ENCODE data around the gene RASEF.
A peak's percentile ranks its signal among the peaks of the same experiment; 100 is the strongest.
"Not testable (repeated sequence)": the region's sequence is repeated elsewhere in the genome, so short reads cannot be mapped to it uniquely, and the experiment has no call there.

Gene RASEF

DNA sequence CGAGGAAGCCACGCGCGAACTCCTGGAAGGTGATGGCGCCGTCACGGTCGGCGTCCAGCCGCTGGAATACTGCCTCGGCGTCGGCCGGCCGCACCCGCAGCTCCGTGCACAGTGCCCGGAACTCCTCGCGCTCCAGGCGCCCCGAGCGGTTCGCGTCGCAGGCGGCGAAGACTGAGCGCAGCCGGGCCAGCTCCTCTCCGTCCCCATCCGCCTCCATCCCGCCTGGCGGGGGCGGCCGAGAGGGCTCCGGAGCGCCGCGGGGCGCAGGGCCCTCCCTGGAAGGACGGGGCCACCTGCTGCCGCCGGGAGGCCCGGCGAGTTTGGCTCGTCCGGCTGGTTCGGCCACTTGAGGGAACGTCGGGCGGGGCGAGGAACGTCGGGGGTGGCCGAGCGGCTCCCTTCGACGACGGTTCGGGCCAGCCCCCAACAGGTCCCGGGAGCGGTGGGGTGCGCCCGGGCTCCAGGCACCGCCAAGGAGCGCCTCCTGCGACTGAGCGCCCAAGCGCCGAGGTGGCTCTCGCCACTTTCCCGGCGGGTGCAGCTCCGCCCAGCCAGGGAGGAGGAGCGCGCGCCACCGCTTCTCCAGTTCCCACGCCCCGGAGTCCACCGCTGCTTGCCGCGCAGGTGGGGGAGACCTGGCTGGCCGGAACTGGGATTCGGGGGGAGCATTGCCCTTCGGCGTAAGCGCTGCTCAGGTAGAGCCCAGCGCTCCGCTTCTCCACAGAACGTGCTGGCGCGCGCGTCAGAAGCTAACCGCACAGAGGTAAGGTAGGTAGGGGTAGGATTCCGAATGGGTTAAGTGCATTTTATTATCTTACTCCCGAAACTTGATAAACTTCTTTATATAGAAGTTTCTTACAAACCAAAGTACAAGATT is at the start of gene RASEF:
Gene RASEF, minus strand, starts transcription at position 492 of the 877 bp plus-strand sequence. Its CDS starts 275 bp downstream, at position 217.
- no peak for DNase-seq (ENCODE audit: low spot score)

GRCh38 chr9:83111169-83111568 is 48.2 kb upstream of the RASEF start:
- no peak for DNase-seq (ENCODE audit: low spot score)

GRCh38 chr9:83109296-83109695 is 46.4 kb upstream of the RASEF start:
- no peak for DNase-seq (ENCODE audit: low spot score)

DNA sequence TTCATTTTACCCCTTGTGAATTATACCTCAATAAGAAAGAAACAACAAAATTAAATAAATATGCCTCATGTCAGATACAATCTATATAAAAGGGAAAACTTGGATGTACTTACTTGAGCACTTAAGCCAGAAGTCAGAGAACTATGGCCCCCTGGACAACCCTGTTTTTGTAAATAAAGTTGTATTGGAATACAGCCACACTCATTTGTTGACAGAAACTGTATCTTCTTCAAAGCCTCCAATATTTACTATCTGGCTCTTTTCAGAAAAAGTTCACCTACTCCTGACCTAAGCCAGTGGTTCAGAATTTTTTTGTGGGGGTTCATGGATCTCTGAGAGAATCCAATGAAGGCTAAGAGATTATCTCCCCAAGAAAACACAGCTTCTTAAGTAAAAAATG is 45.3 kb upstream of the RASEF start:
- no peak for DNase-seq (ENCODE audit: low spot score)

GRCh38 chr9:83106772-83107171 is 43.8 kb upstream of the RASEF start:
- DNase-seq (ENCODE audit: low spot score) = no peak

DNA sequence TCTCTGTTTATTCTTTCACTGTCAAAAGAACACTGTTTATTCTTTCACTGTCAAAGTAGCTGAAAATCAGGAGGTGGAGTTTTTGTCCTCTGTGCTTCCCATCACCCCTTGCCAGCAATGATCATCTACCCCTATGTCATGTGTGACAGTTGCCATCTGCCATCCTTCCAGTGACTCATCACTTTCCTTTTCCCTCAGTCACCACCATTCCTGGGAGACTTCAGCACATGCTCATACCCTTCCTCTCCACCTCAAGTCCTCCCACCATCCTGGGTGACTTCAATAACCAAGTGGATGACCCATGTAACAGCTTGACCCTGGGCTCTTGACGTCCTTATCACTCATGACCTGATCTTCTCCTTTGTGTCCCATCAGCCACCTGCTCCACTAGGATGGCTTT is 43.3 kb upstream of the RASEF start:
- DNase-seq (ENCODE audit: low spot score) = peak; percentile 12

DNA sequence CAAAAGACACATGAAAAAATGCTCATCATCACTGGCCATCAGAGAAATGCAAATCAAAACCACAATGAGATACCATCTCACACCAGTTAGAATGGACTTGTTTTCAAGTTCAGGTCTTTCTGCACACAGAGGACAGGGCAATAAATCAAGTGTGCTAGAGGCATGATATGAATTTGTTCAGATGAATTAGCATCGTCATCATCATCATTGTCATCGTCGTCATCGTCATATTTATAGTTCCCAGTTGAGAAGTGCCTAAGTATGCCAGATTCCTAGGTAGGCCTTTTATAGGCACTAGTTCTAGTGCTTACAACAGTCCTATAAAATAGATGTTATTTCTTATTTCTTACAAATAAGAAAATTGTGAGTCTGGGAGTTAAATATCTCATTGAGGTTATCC is 34.7 kb upstream of the RASEF start:
- no peak for DNase-seq (ENCODE audit: low spot score)

DNA sequence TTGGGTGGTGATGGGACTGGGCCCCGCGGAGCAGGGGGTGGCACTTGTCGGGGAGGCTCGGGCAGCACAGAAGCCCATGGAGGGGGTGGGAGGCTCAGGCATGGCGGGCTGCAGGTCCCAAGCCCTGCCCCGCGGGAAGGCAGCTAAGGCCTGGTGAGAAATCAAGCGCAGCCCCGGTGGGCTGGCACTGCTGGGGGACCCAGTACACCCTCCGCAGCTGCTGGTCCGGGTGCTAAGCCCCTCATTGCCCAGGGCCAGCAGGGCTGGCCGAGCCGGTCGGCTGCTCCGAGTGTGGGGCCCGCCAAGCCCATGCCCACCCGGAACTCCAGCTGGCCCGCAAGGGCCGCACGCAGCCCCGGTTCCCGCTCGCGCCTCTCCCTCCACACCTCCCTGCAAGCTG is 30.4 kb upstream of the RASEF start:
- not testable (repeated sequence) for DNase-seq (ENCODE audit: low spot score)

DNA sequence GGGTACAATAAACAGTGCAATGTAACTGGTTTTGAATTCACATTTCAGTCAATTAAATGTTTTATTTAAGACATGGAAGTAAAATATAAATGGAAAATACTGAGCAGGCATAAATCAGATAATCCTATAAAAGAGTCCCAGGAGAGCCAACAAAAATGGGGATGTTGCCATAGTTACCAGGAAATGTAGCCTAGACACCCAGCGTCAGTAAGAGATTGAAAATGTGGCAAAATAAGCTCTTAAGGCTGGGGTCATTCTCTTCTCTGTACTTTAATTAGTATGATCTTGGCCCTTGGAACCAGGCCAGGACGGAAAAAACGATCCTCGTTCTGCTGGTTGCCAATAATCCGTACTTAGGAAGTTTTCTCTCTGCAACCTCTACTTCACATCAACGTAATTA is 18.9 kb upstream of the RASEF start:
- DNase-seq (ENCODE audit: low spot score) = no peak

DNA sequence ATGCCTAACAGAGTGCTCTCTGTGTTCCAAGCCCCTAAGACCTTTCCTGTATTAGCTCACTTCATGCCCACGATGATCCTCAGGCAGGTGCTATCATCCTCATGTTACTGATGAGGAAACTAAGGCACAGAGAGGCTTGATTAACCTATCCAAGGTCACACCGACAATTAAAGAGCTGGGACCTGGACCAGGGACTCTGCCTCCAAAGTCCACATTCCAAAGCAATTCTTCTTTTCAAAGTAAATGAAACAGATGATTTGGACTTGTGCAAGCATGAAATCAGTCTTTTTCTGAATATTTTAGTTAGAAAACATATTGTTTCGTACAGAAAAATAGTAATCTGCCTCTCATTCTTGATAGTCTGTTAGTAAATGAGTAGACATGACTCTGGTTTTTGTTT is 18.1 kb upstream of the RASEF start:
- no peak for DNase-seq (ENCODE audit: low spot score)

- not testable (repeated sequence) for DNase-seq (ENCODE audit: low spot score)
Measured at GRCh38 chr9:83075932-83076331, 13.0 kb upstream of the RASEF start.

DNA sequence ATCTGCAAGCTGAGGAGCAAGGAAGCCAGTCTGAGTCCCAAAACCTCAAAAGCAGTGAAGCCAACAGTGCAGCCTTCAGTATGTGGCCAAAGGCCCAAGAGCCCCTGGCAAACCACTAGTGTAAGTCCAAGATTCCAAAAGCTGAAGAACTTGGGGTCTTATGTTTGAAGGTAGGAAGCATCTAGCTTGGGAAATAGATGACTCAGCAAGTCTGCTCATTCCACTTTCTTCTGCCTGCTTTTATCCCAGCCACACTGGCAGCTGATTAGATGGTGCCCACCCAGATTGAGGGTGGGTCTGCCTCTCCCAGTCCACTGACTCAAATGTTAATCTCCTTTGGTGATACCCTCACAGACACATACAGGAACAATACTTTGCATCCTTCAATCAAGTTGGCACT is 9.6 kb upstream of the RASEF start:
- DNase-seq (ENCODE audit: low spot score) = not testable (repeated sequence)

DNA sequence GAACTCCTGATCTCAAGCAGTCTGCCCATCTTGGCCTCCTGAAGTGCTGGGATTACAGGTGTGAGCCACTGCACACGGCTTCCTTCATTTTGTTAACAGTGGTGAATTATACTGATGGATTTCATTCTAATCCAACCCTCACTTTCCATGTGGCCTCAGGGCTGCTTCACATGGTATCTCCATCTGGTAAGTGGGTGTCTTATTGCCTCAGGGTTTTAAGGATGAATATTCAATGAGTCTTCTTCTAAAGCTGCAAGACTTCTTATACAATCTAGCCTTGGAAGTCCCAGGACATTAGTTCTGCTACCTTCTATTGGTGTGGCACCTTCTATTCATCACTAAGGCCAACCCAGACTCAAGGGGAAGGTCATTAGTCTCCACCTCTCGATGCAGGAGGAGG is 8.7 kb upstream of the RASEF start:
- DNase-seq (ENCODE audit: low spot score) = no peak

DNA sequence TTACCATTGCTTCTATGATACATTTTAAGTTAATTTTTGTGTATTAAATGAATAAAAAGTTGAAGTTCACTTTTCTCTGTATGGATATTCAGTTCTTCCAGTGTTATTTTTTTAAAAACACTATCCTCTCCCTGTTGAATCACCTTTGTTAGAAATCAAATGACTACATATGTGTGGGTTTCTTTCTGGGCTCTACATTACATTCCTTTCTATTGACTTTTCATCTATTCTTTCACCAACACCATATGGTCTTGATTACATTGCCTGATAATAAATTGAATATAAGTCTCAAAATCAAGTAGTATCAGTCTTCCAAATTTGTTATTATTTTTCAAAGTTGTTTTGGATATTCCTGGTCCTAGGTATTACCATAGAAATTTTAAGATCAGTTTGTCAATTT is 7.3 kb upstream of the RASEF start:
- DNase-seq (ENCODE audit: low spot score) = no peak

- DNase-seq (ENCODE audit: low spot score) = no peak
Measured at GRCh38 chr9:83069651-83070050, 6.7 kb upstream of the RASEF start.

DNA sequence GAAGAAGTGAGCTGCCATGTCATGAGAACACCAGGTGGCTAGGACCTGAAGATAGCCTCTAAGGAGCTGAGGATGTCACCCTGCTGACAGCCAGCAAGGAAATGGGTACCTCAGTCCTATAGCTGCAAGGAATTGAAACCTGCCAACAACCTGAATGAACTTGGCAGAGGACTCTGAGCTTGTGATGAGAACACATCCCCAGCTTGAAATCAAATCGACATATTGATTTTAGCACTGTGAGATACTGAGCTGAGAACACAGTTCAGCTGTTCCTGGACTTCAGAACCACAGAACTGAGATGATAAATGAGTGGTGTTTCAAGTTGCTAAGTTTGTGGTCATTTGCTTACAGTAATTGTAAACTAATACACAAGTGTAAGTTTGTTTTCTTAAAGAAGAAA is 5.5 kb upstream of the RASEF start:
- DNase-seq (ENCODE audit: low spot score) = no peak

DNA sequence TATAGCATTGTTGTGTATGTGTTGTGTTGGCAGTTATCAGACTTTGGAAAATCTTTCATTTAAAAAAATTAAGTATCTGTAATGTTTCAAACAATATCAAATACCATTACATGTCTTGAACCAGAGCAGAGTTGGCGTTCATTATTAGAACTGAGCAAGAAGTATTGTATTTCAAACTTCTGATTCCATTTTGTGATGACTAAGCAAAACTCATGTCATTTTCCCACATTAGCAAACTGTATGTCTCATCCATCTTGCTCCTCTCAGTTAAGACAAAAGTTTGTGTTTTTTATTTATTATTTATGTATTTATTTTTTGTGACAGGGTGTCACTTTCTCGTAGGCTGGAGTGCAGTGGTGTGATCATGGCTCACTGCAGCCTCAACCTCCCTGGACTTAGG is 4.6 kb upstream of the RASEF start:
- no peak for DNase-seq (ENCODE audit: low spot score)

GRCh38 chr9:83066771-83067170 is 3.8 kb upstream of the RASEF start:
- no peak for DNase-seq (ENCODE audit: low spot score)

DNA sequence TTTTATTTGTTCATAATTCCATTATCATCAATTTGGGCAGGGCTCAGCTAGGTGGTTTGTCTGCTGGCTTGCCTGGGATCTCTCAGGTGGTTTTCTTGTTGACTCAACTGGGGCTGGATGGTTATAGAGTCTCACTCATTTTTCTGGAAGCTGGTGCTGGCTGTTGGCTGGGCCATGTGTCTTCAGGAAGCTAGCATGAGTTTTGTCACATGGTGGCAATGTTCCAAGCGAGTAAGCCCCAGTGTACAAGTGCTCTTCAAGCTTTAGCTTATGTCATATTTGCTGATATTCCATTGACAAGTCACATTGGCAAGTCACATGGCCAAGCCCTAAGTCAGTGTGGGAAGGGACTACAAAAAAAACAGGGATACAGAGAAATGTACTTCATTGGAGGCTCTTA is 2.3 kb upstream of the RASEF start:
- no peak for DNase-seq (ENCODE audit: low spot score)

DNA sequence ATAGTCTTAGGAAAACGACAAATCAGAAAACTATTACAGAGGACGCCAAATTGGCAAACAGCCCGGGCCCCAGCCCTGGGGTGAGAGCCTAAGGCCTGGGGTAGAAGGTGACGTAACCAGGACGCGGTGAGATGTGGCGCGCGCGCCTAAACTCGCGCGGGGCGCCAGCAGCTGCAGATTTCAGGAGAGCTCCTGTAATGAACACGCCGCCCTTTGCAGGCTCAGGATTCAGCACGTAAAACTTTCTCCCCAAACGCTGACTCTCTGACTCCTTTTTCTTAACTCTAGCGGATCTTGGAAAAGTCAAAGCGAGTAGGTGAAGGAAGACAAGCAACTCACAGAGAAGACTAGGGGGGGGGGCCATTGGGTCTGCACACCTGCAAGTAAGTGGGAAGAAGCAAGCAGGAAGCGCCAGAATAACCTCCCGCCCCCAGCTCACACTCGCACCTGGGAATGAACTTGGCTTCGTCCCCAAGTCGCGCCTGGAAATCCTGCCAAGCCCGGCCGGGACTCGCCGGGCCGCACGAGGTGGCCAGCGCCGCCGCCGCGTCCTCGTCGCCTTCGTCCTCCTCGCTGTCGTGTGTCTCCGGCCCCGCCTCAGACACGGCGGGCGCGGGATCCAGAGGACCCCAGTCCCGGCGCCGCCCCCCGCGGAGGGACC is 822 bp downstream of the RASEF start:
- no peak for DNase-seq (ENCODE audit: low spot score)

- no peak for DNase-seq (ENCODE audit: low spot score)
Measured at GRCh38 chr9:83061036-83061435, 1.9 kb downstream of the RASEF start.

DNA sequence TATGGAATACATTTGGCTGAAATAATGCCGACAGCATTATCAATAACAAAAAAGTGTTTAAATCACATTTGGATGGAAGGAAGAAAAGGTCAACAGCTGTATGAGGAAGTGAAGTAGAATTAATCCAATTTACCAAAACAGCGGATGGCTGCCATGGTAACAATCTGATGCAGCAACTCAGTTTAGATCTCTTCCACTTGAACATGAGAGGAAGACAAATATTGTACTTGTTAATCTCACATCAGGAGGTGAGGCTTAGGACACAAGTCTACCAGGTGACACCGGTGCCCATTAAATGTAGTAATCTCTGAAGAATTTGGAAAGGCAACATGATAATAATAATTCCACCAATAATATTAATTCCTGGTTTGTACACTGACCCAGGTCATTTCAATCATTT is 2.4 kb downstream of the RASEF start:
- no peak for DNase-seq (ENCODE audit: low spot score)

DNA sequence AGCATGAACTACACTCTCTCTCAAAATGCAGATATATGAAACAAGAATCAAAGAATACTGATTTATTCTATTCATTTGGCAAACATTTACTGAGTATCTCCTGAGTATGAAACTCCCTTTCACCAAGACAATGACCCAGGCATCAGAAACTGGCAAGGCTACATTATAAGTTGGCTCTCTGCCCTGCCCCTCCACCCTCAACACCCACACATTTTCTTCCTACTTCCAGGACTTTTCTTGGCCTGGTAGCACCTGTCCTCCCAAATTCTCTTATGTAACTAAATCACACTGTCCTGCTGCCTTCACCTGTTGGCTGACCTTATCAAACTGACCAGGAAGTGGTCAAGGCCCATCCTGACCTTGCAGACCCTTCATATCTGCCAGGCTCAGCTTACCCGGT is 3.5 kb downstream of the RASEF start:
- DNase-seq (ENCODE audit: low spot score) = no peak

DNA sequence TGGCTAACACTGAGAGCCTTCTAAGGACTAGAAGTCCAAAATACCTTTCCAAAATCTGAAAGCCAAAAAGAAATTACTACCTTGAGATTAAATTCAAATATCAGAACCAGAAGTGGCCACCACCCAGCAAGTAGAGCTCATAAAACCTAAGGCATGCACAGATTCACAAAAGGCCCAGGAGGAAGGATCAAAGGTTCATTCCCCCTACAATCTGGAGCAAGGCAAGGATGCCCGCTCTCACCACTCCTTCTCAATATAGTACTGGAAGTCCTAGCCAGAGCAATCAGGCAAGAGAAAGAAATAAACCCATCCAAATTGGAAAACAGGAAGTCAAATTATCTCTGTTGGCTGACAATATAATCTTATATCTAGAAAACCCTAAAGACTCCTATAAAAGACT is 6.0 kb downstream of the RASEF start:
- no peak for DNase-seq (ENCODE audit: low spot score)

Data from Ammon's horn (tissue), 1 donor.